Lower leg skin (tissue), 3 donors: ENCODE results near the gene CNDP2.

Experiments used
- POLR2A ChIP-seq, 2 donors: fragments of 450-650 bp; IDR thresholded peaks; one replicate each; pipeline ENCODE4 v1.6.1; 2016 to 2017; ENCODE audit warnings: antibody characterized with exemption in 2 of 2, mild to moderate bottlenecking in 1 of 2, moderate library complexity in 1 of 2
- TF ChIP-seq, protein P1 (sequence below), 3 donors: fragments of 450-650 bp; IDR thresholded peaks; one replicate each; pipeline ENCODE4 v1.5.1; 2016; ENCODE audit warnings: antibody characterized with exemption in 3 of 3, mild to moderate bottlenecking in 3 of 3, moderate library complexity in 2 of 3

DNA sequence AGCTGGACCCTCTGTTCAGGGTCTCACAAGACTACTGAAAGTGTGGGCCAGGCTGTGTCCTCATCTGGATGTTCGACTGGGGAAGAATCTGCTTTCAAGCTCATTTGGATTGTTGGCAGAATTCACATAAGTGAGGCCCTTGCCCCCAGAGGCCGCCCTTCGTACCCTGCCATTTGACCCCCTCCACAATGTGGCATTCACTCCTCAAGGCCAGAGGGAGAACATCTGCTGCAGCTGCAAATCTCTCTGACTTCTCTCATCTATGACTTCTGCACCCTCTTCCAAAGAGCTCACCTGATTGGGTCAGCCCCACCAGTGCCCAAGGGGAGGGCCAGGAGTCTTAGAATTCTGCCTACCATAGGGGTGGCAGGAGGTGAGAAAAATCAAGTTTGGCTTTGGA, 3.9 kb upstream of the CNDP2 start:
- no peak for TF ChIP-seq POLR2A (IDR thresholded peaks at IDR 0.05)
- TF ChIP-seq, protein P1, sequence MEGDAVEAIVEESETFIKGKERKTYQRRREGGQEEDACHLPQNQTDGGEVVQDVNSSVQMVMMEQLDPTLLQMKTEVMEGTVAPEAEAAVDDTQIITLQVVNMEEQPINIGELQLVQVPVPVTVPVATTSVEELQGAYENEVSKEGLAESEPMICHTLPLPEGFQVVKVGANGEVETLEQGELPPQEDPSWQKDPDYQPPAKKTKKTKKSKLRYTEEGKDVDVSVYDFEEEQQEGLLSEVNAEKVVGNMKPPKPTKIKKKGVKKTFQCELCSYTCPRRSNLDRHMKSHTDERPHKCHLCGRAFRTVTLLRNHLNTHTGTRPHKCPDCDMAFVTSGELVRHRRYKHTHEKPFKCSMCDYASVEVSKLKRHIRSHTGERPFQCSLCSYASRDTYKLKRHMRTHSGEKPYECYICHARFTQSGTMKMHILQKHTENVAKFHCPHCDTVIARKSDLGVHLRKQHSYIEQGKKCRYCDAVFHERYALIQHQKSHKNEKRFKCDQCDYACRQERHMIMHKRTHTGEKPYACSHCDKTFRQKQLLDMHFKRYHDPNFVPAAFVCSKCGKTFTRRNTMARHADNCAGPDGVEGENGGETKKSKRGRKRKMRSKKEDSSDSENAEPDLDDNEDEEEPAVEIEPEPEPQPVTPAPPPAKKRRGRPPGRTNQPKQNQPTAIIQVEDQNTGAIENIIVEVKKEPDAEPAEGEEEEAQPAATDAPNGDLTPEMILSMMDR (IDR thresholded peaks at IDR 0.05) = no peak
